Loucy (cell line): Measurements from ENCODE around the gene MYH14.
"Not testable (repeated sequence)": the region's sequence is repeated elsewhere in the genome, so short reads cannot be mapped to it uniquely, and the experiment has no call there.

Experiments
- H2AFZ ChIP-seq: fragments of 200-600 bp; sonication (generic); 2 replicates; pipeline ENCODE4 v1.6.0; 2016; ENCODE audit warnings: antibody characterized with exemption, mild to moderate bottlenecking, low read length, moderate library complexity
- H3F3A ChIP-seq: fragments of 200-600 bp; 2 replicates; pipeline ENCODE4 v1.6.0; 2016; ENCODE audit warnings: antibody characterized with exemption, low read depth, mild to moderate bottlenecking
- H3K27me3 ChIP-seq: fragments of 200-600 bp; sonication (generic); 2 replicates; pipeline ENCODE4 v1.6.1; 2014; ENCODE audit warnings: low read length, mild to moderate bottlenecking; ENCODE audit not compliant: insufficient read depth, poor library complexity, severe bottlenecking
- H3K36me3 ChIP-seq: fragments of 200-600 bp; sonication (generic); 2 replicates; pipeline ENCODE4 v1.6.1; 2016; ENCODE audit warnings: low read length; ENCODE audit not compliant: insufficient read depth
- H3K4me1 ChIP-seq: fragments of 200-600 bp; sonication (generic); 2 replicates; pipeline ENCODE4 v1.5.1; 2014; ENCODE audit warnings: low read length, mild to moderate bottlenecking; ENCODE audit not compliant: insufficient read depth, poor library complexity, severe bottlenecking
- H3K4me2 ChIP-seq: fragments of 200-600 bp; sonication (generic); 2 replicates; pipeline ENCODE4 v1.6.0; 2014; ENCODE audit warnings: antibody characterized with exemption, low read length, low read depth, mild to moderate bottlenecking; ENCODE audit not compliant: poor library complexity, severe bottlenecking
- H3K4me3 ChIP-seq: fragments of 200-600 bp; sonication (generic); 2 replicates; pipeline ENCODE4 v1.5.1; 2014; ENCODE audit warnings: low read length, mild to moderate bottlenecking, mixed read lengths; ENCODE audit not compliant: poor library complexity, severe bottlenecking
- H3K79me2 ChIP-seq: fragments of 200-600 bp; sonication (generic); 2 replicates; pipeline ENCODE4 v1.6.1; 2014; ENCODE audit warnings: low read length; ENCODE audit not compliant: insufficient read depth
- H3K9ac ChIP-seq: fragments of 200-600 bp; sonication (generic); 2 replicates; pipeline ENCODE4 v1.6.0; 2014; ENCODE audit warnings: mild to moderate bottlenecking, low read depth, low read length, moderate library complexity; ENCODE audit not compliant: poor library complexity, severe bottlenecking
- H3K9me2 ChIP-seq: fragments of 200-600 bp; sonication (generic); replicated peaks from 2 replicates; pipeline ENCODE4 v1.6.1; 2016; ENCODE audit warnings: low read depth, low read length, mixed read lengths
- H3K9me3 ChIP-seq: fragments of 200-600 bp; sonication (generic); 2 replicates; pipeline ENCODE4 v1.6.1; 2014; ENCODE audit warnings: mild to moderate bottlenecking, antibody characterized with exemption, low read length, low read depth; ENCODE audit not compliant: insufficient read depth
- H4K20me1 ChIP-seq: fragments of 200-600 bp; sonication (generic); 2 replicates; pipeline ENCODE4 v1.6.0; 2014; ENCODE audit warnings: antibody characterized with exemption, low read length, mild to moderate bottlenecking; ENCODE audit not compliant: insufficient read depth, poor library complexity, severe bottlenecking
- EZH2phosphoT487 ChIP-seq: fragments of 200-600 bp; IDR thresholded peaks from 2 replicates; pipeline ENCODE4 v1.6.1; 2018; ENCODE audit warnings: antibody characterized with exemption, mild to moderate bottlenecking, moderate library complexity, borderline replicate concordance
- TF ChIP-seq, protein P1 (sequence below): fragments of 200-600 bp; sonication (generic); conservative IDR thresholded peaks from 2 replicates; pipeline ENCODE4 v1.5.1; 2014; ENCODE audit warnings: mild to moderate bottlenecking, antibody characterized with exemption, low read length

MYH14 gene

DNA sequence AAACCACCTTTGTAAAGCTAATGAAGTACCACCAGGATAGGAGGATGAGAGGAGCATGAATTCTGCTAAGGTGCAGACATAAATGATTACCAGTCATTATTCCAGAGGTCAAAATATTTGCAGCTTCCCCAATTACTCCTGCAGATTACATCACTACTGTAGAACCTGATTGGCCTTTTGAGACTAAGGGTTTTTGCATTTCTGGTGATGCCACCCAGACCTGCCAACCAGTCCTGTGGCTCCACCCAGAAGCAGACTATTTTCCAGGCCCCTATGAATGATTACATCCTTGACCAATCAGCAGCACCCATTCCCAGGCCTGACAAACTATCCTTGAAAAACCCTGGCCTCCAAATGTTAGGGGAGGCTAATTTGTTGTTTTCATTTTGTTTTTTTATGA is 136.9 kb downstream of the MYH14 start:
- TF ChIP-seq EZH2phosphoT487, result no peak
- TF ChIP-seq, protein P1, sequence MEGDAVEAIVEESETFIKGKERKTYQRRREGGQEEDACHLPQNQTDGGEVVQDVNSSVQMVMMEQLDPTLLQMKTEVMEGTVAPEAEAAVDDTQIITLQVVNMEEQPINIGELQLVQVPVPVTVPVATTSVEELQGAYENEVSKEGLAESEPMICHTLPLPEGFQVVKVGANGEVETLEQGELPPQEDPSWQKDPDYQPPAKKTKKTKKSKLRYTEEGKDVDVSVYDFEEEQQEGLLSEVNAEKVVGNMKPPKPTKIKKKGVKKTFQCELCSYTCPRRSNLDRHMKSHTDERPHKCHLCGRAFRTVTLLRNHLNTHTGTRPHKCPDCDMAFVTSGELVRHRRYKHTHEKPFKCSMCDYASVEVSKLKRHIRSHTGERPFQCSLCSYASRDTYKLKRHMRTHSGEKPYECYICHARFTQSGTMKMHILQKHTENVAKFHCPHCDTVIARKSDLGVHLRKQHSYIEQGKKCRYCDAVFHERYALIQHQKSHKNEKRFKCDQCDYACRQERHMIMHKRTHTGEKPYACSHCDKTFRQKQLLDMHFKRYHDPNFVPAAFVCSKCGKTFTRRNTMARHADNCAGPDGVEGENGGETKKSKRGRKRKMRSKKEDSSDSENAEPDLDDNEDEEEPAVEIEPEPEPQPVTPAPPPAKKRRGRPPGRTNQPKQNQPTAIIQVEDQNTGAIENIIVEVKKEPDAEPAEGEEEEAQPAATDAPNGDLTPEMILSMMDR, result no peak
- Histone ChIP-seq H3F3A (no peaks in the 10 kb centered on the region), H3K4me3 (no peak overlapping the region)

DNA sequence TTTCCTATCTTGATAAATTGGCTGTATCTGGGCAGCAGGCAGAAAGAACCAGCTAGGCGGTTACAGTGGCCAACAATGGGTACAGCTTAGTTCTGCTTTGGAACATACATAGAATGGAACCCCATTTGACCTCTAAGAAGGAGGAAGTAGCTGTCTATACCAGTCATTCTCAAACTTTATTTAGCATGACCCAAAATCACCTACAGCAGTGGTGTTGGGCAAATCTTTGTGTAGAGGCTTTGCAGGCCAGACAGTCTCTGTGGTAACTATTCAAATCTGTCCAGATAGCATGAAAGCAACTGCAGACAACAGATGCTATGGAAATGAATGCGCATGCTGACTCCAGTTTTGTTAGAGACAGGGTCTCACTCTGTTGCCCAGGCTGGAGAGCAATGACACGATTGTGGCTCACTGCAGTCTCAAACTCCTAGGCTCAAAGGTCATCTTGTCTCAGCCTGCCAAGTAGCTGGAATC is 137.7 kb downstream of the MYH14 start:
- H2AFZ ChIP-seq, result no peak overlapping the region
- H3K9me3 ChIP-seq, result no peaks in the 10 kb centered on the region; the same call in 1 of the 2 replicates
- H3K27me3 ChIP-seq, result no peaks in the 10 kb centered on the region
- no peak overlapping the region for H3K4me2 ChIP-seq
- H3K36me3 ChIP-seq, result no peaks in the 10 kb centered on the region
- H4K20me1 ChIP-seq, result no peaks in the 10 kb centered on the region
- no peaks in the 10 kb centered on the region for H3K9me2 ChIP-seq
- no peaks in the 10 kb centered on the region for H3K79me2 ChIP-seq
- no peak overlapping the region for H3K9ac ChIP-seq
- H3F3A ChIP-seq, result no peaks in the 10 kb centered on the region
- no peaks in the 10 kb centered on the region for H3K4me1 ChIP-seq
- no peak for TF ChIP-seq EZH2phosphoT487
- TF ChIP-seq, protein P1, result no peak
- no peak overlapping the region for H3K4me3 ChIP-seq

More for the DNA sequence above, 136.9 kb downstream of the MYH14 start:
- H2AFZ ChIP-seq, result no peak overlapping the region
- no peaks in the 10 kb centered on the region for H3K9me2 ChIP-seq
- H3K27me3 ChIP-seq, result no peaks in the 10 kb centered on the region
- H3K4me1 ChIP-seq, result no peaks in the 10 kb centered on the region
- H3K36me3 ChIP-seq, result no peaks in the 10 kb centered on the region
- H3K9me3 ChIP-seq, result no peaks in the 10 kb centered on the region; the same call in 1 of the 2 replicates
- H4K20me1 ChIP-seq, result no peaks in the 10 kb centered on the region
- H3K4me2 ChIP-seq, result no peak overlapping the region
- no peak overlapping the region for H3K9ac ChIP-seq
- H3K79me2 ChIP-seq, result no peaks in the 10 kb centered on the region

DNA sequence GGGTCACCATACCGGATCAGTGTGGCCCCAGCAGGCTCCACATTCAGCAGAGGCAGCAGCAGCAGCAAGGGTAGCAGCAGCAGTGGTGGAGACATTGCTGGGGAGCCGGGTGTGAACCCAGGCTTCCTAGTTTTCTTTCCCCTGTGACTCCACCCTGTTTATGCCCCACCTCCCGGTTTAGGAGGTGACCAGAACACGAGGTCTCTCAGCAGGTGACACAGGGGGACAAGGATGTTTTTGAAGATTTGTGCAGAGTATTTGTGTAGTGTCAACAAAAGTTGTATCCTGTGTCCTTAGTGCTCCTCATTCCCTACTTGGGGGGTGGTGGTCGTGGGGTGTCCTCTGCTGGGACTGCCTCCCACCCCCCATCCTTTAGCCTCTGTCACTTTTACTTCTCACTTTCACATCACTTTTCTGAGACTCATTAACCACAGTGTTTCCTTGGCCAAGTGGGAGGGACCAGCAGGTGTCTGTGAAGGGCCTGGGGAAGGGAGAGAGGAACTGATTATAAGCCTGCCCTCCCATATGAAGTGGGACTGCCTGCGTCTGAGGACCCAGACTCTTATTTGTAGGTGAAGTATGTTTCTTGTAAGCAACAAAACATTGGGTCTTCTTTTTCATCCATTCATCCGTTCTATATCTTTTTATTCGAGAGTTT is 141.4 kb downstream of the MYH14 start:
- Histone ChIP-seq H3K9ac (no peak overlapping the region), H3K9me3 (no peaks in the 10 kb centered on the region; the same call in 1 of the 2 replicates), H3K4me3 (no peak overlapping the region), H3K4me2 (no peak overlapping the region), H4K20me1 (no peaks in the 10 kb centered on the region), H2AFZ (no peak overlapping the region), H3K27me3 (no peaks in the 10 kb centered on the region), H3K9me2 (no peaks in the 10 kb centered on the region), H3F3A (no peaks in the 10 kb centered on the region), H3K36me3 (no peaks in the 10 kb centered on the region), H3K4me1 (no peaks in the 10 kb centered on the region), H3K79me2 (no peaks in the 10 kb centered on the region)
- TF ChIP-seq, protein P1, result no peak
- no peak for TF ChIP-seq EZH2phosphoT487

DNA sequence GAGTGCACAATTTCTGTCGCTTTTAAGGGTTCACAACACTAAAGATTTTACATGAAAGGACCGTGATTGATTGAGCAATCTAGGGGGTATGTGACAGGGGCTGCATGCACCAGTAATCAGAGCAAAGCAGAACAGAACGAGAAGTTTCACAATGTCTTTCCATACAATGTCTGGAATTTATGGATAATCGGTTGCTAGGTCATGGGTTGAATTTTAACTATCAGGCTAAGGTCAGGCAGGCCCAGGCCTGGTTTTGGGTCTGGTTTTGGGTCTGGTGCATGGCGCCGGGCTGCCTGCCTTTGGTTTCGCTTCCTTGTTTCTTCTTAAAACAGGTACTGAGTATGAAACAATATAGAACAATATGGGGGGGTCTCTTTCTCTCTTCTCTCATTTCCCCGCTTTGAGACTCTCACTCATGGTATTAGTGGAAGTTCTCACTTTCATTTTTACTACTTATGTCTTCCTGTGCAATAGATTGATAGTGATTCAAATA is 143.7 kb downstream of the MYH14 start:
- not testable (repeated sequence) for H3K79me2 ChIP-seq, H3K9ac ChIP-seq, H4K20me1 ChIP-seq, H3K9me3 ChIP-seq, H3K36me3 ChIP-seq, H3K4me3 ChIP-seq, H2AFZ ChIP-seq, H3F3A ChIP-seq, H3K4me2 ChIP-seq, H3K9me2 ChIP-seq, H3K4me1 ChIP-seq, H3K27me3 ChIP-seq
